Naive thymus-derived CD4-positive, alpha-beta T cell (primary cell): ENCODE results near the gene FLNC. TPM values are rescaled to one million over a fixed set of nuclear protein-coding genes. Genes with fewer than 3 reads are reported as not detected.

Experiments
- ATAC-seq: fragments of 150-1000 bp; cut with Tn5 transposase; 2 replicates; pipeline ENCODE4 v1.10.0; 2021; ENCODE audit warnings: mild to moderate bottlenecking, moderate library complexity
- CTCF ChIA-PET: fragments of 350-600 bp; sonication (Branson Sonifier 250); formaldehyde crosslinking; loops from one replicate; lab custom pipeline; 2021; ENCODE audit warnings: antibody characterized with exemption; lab: Charles Lee
- POLR2A ChIA-PET: fragments of 350-600 bp; sonication (Branson Sonifier 250); formaldehyde crosslinking; loops from one replicate; lab custom pipeline; 2021; ENCODE audit warnings: antibody characterized with exemption, inconsistent platforms; lab: Charles Lee
- DNase-seq, 9 donors: peaks; one replicate each; pipeline versions ENCODE4 v3.0.0 to v3.0.0-alpha.2; 2020 to 2022; ENCODE audit warnings: mixed read lengths in 1 of 9
- H3K27ac ChIP-seq: one replicate; pipeline ENCODE4 v1.7.0; 2013; ENCODE audit warnings: mild to moderate bottlenecking, low read depth, low read length, moderate library complexity
- H3K27me3 ChIP-seq, 2 donors: one replicate each; pipeline ENCODE4 v1.7.0; 2013; ENCODE audit warnings: low read length in 2 of 2, mild to moderate bottlenecking in 2 of 2, moderate library complexity in 2 of 2; ENCODE audit not compliant: control insufficient read depth in 2 of 2, insufficient read depth in 2 of 2
- H3K36me3 ChIP-seq, 3 experiments: 1 replicate in 2 of 3; 2 replicates in 1 of 3; pipeline ENCODE4 v1.7.0; 2013; ENCODE audit warnings: low read length in 3 of 3, mild to moderate bottlenecking in 3 of 3, moderate library complexity in 1 of 3; ENCODE audit not compliant: insufficient read depth in 3 of 3, control insufficient read depth in 2 of 3
- H3K4me1 ChIP-seq, 2 donors: one replicate each; pipeline ENCODE4 v1.7.0; 2013; ENCODE audit warnings: low read length in 2 of 2, mild to moderate bottlenecking in 2 of 2, moderate library complexity in 1 of 2; ENCODE audit not compliant: control insufficient read depth in 2 of 2, insufficient read depth in 2 of 2
- H3K4me3 ChIP-seq: 2 replicates; pipeline ENCODE4 v1.7.0; 2013; ENCODE audit warnings: mild to moderate bottlenecking, low read length
- H3K9me3 ChIP-seq, 3 experiments: 1 replicate in 2 of 3; 2 replicates in 1 of 3; pipeline ENCODE4 v1.7.0; 2013; ENCODE audit warnings: low read length in 3 of 3; ENCODE audit not compliant: control insufficient read depth in 2 of 3
- H3K27ac Mint-ChIP-seq, 9 donors: one replicate each; pipeline ENCODE4 v1.8.0; 2020 to 2022; ENCODE audit warnings: mixed read lengths in 9 of 9, mild to moderate bottlenecking in 8 of 9, moderate library complexity in 5 of 9, inconsistent platforms in 2 of 9
- H3K27me3 Mint-ChIP-seq, 5 donors: one replicate each; pipeline ENCODE4 v1.8.0; 2021 to 2022; ENCODE audit warnings: mixed read lengths in 5 of 5, mild to moderate bottlenecking in 1 of 5
- H3K36me3 Mint-ChIP-seq, 5 donors: one replicate each; pipeline ENCODE4 v1.8.0; 2020 to 2022; ENCODE audit warnings: mixed read lengths in 5 of 5, mild to moderate bottlenecking in 3 of 5, inconsistent platforms in 1 of 5
- H3K4me1 Mint-ChIP-seq, 7 donors: one replicate each; pipeline ENCODE4 v1.8.0; 2020 to 2022; ENCODE audit warnings: mixed read lengths in 7 of 7, mild to moderate bottlenecking in 3 of 7, inconsistent platforms in 1 of 7
- H3K4me3 Mint-ChIP-seq, 10 donors: one replicate each; pipeline ENCODE4 v1.8.0; 2020 to 2022; ENCODE audit warnings: mild to moderate bottlenecking in 10 of 10, mixed read lengths in 10 of 10, moderate library complexity in 6 of 10, inconsistent platforms in 2 of 10
- H3K9me3 Mint-ChIP-seq, 11 donors: one replicate each; pipeline ENCODE4 v1.8.0; 2020 to 2022; ENCODE audit warnings: mixed read lengths in 11 of 11, mild to moderate bottlenecking in 4 of 11, inconsistent platforms in 1 of 11, moderate library complexity in 1 of 11
- intact Hi-C, 2 donors: fragments of 100-400 bp; cut with micrococcal nuclease; formaldehyde crosslinking; loops; one replicate each; pipeline ENCODE4 v1.15.1; 2023
- polyA plus RNA-seq, 2 donors: library from polyadenylated mRNA; unstranded; fragments of 300-500 nt; fragmentation: Illumina TruSeq; gene quantifications; one replicate each; pipeline ENCODE4 v1.2.3, GENCODE V29; 2021
- total RNA-seq, 6 experiments: library from RNA in 5 of 6; stranded (reverse) in 5 of 6; gene quantifications; 1 replicate in 5 of 6; 2 replicates in 1 of 6; pipeline ENCODE4 v1.2.3 and lab custom pipeline; 2021 to 2026

Gene FLNC
- total and polyA plus RNA-seq, 7 experiments from 2014 or later: 0.05 to 0.19 TPM; not detected in 5

DNA sequence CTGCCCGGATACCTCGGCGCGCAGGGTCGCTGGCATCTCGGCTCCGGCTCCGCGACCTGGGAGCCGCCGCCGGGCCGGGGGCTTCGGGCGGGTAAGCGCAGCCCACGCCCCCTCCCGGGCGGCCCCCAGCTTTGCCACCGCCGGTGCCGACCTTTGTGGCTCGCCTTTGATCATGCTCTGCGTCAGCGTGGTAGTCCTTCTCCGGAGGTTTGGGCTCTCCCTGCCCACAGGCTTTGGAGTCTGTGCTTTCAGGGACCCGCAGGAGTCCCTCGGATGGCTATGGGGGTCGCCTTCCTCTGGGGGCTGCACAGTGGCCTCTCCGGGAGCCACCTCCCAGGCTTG lies 39.7 kb downstream of the FLNC start:
- Histone ChIP-seq H3K27ac (no peak overlapping the region), H3K9me3 (no peaks in the 10 kb centered on the region), H3K27me3 (no peaks in the 10 kb centered on the region), H3K4me1 (peaks cover 0 to 4% of the 10 kb centered on the region in 2 donors), H3K4me3 (peak overlapping the region; percentile 56), H3K36me3 (peaks cover 0 to 13% (median 0%) of the 10 kb centered on the region in 3 experiments)
- POLR2A ChIA-PET: no interaction called here
- Mint-ChIP-seq H3K9me3 (no peaks in the 10 kb centered on the region), H3K27me3 (peaks cover 0 to 32% (median 0%) of the 10 kb centered on the region in 5 donors), H3K4me3 (peak overlapping the region; percentile 76 to 85 (median 81)), H3K27ac (no peak overlapping the region), H3K36me3 (peaks cover 0 to 11% (median 5%) of the 10 kb centered on the region in 5 donors), H3K4me1 (peaks cover 11 to 29% (median 19%) of the 10 kb centered on the region in 7 donors)
- peak in 1 of 9 donors; percentile 19 for DNase-seq
- CTCF ChIA-PET: no interaction called here
- ATAC-seq: peak; percentile 22
- intact Hi-C loops: loop anchor here (1.0 to 10.0 kb wide), 3 partner anchors 13 to 1215 kb away; partner anchors contain the start of gene SND1 (in 1 of the 2)

DNA sequence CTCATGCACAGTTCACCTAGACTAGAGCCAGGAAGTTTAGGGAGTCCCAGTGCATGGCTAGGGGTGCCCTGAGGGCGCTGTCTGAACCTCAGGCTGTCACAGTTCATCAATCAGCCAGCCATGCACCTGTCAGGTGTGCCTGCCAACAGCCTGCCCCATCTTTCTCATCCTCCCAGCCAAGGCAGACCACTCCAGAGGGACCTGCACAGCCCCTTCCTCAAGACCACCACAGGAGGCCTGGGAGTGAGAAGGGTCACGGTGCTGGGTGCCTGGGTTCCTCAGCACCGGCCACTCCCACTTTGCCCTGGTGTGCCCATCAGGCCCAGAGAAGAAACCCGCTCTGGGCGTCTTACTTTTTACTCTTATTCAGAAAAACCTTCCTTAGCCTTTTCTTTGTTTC lies 40.8 kb downstream of the FLNC start:
- DNase-seq (no peak), ATAC-seq (no peak)
- Mint-ChIP-seq H3K27me3 (peaks cover 0 to 32% (median 0%) of the 10 kb centered on the region in 5 donors), H3K4me1 (peaks cover 6 to 19% (median 12%) of the 10 kb centered on the region in 7 donors), H3K4me3 (peak overlapping the region; percentile 10 to 85 (median 78)), H3K27ac (no peak overlapping the region), H3K9me3 (no peaks in the 10 kb centered on the region), H3K36me3 (peaks cover 0 to 7% (median 0%) of the 10 kb centered on the region in 5 donors)
- H3K36me3 ChIP-seq: peaks cover 0 to 2% (median 0%) of the 10 kb centered on the region in 3 experiments
- intact Hi-C loops: no loop called here
- H3K4me1 ChIP-seq: peaks cover 0 to 4% of the 10 kb centered on the region in 2 donors
- H3K27me3 ChIP-seq: no peaks in the 10 kb centered on the region
- H3K4me3 ChIP-seq: no peak overlapping the region
- ChIA-PET CTCF (interaction anchor here (1.2 kb wide), 1 partner anchor 12 kb away, joined by 3 read pairs; no protein-coding TSS in a partner anchor), POLR2A (no interaction called here)
- no peak overlapping the region for H3K27ac ChIP-seq
- no peaks in the 10 kb centered on the region for H3K9me3 ChIP-seq

DNA sequence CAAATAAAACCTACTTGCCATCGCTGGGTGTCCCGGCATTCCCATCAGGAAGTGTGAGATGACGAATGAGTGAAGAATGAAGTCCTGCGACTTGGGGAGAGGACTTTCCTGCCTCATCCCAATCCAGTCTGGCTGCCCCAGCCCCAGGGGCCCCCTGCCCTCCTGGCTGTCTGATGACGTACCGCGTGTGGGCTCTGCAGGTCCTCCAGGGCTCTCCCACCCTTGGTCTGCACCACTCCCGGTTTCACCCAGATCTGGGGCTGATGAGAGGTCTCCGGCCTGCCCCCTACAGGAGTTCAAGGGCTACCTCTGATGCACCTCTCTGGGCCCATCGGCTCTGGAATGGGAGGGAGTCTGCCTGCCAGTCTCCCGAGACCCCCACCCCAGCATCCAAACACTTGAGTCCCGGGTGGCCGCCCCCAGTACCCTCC lies 42.2 kb downstream of the FLNC start:
- DNase-seq: no peak
- POLR2A ChIA-PET: interaction anchor here (0.7 kb wide), 1 partner anchor 959 kb away, joined by 3 read pairs; no protein-coding TSS in a partner anchor
- CTCF ChIA-PET: no interaction called here
- Mint-ChIP-seq H3K27me3 (peaks cover 0 to 32% (median 0%) of the 10 kb centered on the region in 5 donors), H3K9me3 (no peaks in the 10 kb centered on the region), H3K4me3 (no peak overlapping the region), H3K27ac (no peak overlapping the region), H3K4me1 (peaks cover 5 to 13% (median 9%) of the 10 kb centered on the region in 7 donors), H3K36me3 (peaks cover 0 to 3% (median 0%) of the 10 kb centered on the region in 5 donors)
- peaks cover 0 to 4% of the 10 kb centered on the region in 2 donors for H3K4me1 ChIP-seq
- H3K27ac ChIP-seq: no peak overlapping the region
- no peak for ATAC-seq
- H3K27me3 ChIP-seq: no peaks in the 10 kb centered on the region
- no peaks in the 10 kb centered on the region for H3K9me3 ChIP-seq
- no peaks in the 10 kb centered on the region for H3K36me3 ChIP-seq
- intact Hi-C loops: no loop called here
- H3K4me3 ChIP-seq: no peak overlapping the region

DNA sequence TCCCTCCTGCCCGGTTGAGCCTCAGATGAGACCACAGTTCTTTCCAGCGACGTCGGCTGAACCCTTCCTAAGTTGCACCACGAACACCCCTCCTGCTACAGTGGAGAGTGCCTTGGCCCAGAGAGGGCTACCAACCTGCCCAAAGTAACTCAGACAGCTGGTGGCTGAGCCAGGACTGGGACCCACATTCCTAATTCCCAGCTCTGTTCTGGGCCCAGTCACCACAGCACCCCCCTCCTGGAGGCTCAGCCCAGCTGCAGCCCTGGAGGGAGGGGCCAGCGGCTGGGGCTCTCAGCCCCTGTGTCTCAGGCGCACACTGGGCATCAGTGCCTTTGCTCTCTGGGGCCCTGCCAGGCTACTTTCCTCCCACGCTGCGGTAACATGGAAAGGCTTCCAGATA lies 43.0 kb downstream of the FLNC start:
- H3K27ac ChIP-seq: no peak overlapping the region
- DNase-seq (no peak), ATAC-seq (no peak)
- no peak overlapping the region for H3K4me3 ChIP-seq
- no peaks in the 10 kb centered on the region for H3K9me3 ChIP-seq
- H3K36me3 Mint-ChIP-seq: no peaks in the 10 kb centered on the region
- intact Hi-C loops: no loop called here
- no peaks in the 10 kb centered on the region for H3K9me3 Mint-ChIP-seq
- H3K4me3 Mint-ChIP-seq: peak overlapping the region in 1 of 10 donors; percentile 45
- H3K4me1 ChIP-seq: peaks cover 0 to 4% of the 10 kb centered on the region in 2 donors
- CTCF ChIA-PET: no interaction called here
- POLR2A ChIA-PET: no interaction called here
- no peak overlapping the region for H3K27ac Mint-ChIP-seq
- H3K36me3 ChIP-seq: no peaks in the 10 kb centered on the region
- peaks cover 0 to 28% (median 0%) of the 10 kb centered on the region in 5 donors for H3K27me3 Mint-ChIP-seq
- H3K4me1 Mint-ChIP-seq: peaks cover 5 to 14% (median 6%) of the 10 kb centered on the region in 7 donors
- no peaks in the 10 kb centered on the region for H3K27me3 ChIP-seq

DNA sequence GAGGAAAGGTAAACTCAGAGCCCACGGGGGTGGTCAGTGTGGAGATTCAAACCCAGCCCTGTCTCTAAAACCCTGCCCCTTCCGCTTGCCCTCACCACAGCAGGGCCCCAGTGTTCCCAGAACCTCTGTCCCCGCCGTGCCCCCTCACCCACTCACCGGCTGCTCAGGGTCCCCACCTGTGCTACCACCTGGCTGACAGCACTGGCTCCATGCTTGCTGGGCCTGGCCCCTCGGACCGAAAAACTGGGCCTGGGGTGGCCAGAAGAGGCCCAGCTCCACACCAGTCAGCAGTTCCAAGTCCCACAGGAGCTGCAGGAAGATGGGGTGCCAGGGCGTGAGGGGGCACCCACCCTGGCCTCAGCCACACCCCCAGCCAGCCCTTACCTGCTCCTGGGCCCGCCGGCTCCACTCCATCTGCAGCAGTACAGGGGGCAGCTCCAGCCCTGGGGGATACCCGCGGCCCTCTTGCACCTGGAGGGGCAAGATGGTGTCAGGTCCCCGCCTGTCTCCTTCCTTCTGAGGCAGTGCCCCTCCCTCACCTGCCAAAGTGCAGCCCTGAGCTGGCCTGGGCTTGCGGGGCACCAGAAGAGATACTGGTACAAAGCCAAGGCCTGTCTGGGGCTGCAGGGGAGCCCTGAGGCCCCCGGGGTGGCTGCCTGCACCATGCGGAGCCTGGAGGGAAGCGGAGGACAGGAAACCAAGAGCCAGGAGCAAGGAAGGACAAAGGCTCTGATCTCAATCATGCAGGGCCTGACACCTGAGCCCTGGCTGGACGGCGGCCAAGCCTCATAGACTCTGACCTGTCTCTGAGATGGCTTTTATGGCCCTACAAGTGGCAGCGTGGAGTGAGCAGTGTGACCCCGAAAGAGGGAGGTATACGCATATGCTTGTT lies 44.2 kb downstream of the FLNC start:
- H3K36me3 ChIP-seq: no peaks in the 10 kb centered on the region
- H3K4me1 ChIP-seq: no peaks in the 10 kb centered on the region
- peaks cover 0 to 21% (median 0%) of the 10 kb centered on the region in 5 donors for H3K27me3 Mint-ChIP-seq
- CTCF ChIA-PET: interaction anchor here (1.1 kb wide), 1 partner anchor 447 kb away, joined by 3 read pairs; no protein-coding TSS in a partner anchor
- H3K36me3 Mint-ChIP-seq: no peaks in the 10 kb centered on the region
- H3K4me3 Mint-ChIP-seq: no peak overlapping the region
- H3K27ac Mint-ChIP-seq: no peak overlapping the region
- H3K4me1 Mint-ChIP-seq: peaks cover 5 to 13% (median 6%) of the 10 kb centered on the region in 7 donors
- intact Hi-C loops: no loop called here
- H3K27me3 ChIP-seq: no peaks in the 10 kb centered on the region
- no peaks in the 10 kb centered on the region for H3K9me3 ChIP-seq
- no peak overlapping the region for H3K27ac ChIP-seq
- no peaks in the 10 kb centered on the region for H3K9me3 Mint-ChIP-seq
- ATAC-seq (no peak), DNase-seq (no peak)
- no peak overlapping the region for H3K4me3 ChIP-seq
- POLR2A ChIA-PET: no interaction called here

DNA sequence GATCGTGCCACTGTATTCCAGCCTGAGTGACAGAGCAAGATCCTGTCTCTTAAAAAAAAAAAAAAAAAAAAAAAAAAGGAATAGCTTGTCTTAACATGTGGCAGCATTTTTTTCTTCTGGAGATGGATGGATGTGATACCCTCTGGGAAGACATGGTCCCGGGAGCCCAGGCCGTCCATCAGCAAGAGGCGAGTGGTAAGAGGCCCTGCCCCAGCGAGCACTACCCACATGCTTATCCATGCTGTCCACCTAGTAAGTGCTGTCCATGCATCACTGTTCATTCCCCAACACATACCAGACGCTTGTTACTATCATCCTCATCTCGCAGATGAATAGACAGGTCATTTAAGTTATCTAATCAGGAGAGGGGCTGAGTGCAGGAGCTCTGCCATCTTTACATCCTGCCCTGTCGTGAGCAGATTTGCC lies 45.3 kb downstream of the FLNC start:
- H3K27me3 Mint-ChIP-seq: peaks cover 0 to 15% (median 0%) of the 10 kb centered on the region in 5 donors

More for the DNA sequence above, 45.3 kb downstream of the FLNC start:
- ATAC-seq: no peak
- CTCF ChIA-PET: no interaction called here
- peak overlapping the region in 1 of 9 donors; percentile 20 for H3K27ac Mint-ChIP-seq
- Histone ChIP-seq H3K9me3 (no peaks in the 10 kb centered on the region), H3K4me1 (no peaks in the 10 kb centered on the region), H3K36me3 (no peaks in the 10 kb centered on the region), H3K27ac (no peak overlapping the region), H3K4me3 (no peak overlapping the region), H3K27me3 (no peaks in the 10 kb centered on the region)
- no peaks in the 10 kb centered on the region for H3K9me3 Mint-ChIP-seq
- intact Hi-C loops: no loop called here
- DNase-seq: no peak
- POLR2A ChIA-PET: no interaction called here
- no peaks in the 10 kb centered on the region for H3K36me3 Mint-ChIP-seq
- no peak overlapping the region for H3K4me3 Mint-ChIP-seq
- peaks cover 0 to 8% (median 0%) of the 10 kb centered on the region in 7 donors for H3K4me1 Mint-ChIP-seq
